ENCODE data around the gene GARIN5B.

Gene GARIN5B

DNA sequence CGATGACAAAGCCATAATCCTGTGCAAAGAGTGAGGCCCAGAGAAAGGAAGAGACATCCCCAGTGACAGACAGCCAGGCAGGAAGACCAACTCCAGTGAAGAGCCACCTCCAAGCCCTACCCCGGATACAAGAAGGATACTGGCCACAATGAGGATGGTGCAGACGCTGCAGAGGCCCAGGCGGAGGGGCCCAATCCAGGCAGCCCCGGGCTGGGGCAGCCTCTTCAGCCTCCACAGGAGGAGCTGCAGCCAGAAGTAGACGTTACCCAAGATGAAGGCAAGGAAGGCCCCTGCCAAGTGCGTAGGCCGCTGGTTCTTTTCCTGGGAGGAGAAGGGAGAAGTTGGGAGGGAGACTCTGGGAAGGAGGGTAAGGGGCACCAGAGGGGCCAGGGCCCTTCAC is 46.4 kb downstream of the GARIN5B start:
- no peak overlapping the region for H3K4me3 ChIP-seq (replicated peaks; ENCODE audit: low read depth, low read length)
- no peak for DNase-seq (ENCODE audit: low read depth)

DNA sequence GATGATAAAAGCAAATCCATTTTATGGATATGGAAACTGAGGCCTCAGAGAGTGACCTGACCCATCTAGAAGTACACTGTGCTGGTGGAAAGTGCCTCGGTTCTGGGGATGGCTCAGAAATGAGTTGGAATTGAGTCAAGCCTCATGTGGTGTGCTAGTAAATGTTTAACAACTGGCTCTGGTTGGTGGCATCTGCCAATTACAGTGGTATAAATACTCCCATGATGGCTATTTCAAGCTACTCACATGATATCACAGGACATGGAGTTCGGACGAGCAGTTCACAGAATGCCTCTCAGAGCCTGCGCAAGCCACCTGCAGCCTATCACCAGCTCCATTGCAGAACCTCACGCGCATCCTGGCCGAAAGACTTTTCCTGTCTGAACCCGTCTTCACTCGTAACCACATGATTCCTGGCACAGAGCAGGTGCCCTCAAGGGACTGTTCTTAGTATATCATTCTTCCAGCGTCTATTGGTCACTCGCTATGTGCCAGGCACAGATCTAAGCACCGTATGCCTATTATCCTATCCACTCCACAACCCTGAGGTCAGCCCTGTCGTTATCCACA is 47.0 kb downstream of the GARIN5B start:
- H3K4me3 ChIP-seq (replicated peaks; ENCODE audit: low read depth, low read length) = no peak overlapping the region
- no peak for DNase-seq (ENCODE audit: low read depth)
- TF ChIP-seq, protein P1, sequence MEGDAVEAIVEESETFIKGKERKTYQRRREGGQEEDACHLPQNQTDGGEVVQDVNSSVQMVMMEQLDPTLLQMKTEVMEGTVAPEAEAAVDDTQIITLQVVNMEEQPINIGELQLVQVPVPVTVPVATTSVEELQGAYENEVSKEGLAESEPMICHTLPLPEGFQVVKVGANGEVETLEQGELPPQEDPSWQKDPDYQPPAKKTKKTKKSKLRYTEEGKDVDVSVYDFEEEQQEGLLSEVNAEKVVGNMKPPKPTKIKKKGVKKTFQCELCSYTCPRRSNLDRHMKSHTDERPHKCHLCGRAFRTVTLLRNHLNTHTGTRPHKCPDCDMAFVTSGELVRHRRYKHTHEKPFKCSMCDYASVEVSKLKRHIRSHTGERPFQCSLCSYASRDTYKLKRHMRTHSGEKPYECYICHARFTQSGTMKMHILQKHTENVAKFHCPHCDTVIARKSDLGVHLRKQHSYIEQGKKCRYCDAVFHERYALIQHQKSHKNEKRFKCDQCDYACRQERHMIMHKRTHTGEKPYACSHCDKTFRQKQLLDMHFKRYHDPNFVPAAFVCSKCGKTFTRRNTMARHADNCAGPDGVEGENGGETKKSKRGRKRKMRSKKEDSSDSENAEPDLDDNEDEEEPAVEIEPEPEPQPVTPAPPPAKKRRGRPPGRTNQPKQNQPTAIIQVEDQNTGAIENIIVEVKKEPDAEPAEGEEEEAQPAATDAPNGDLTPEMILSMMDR (IDR thresholded peaks at IDR 0.05; ENCODE audit: low read length, missing control alignments) = no peak

More for the DNA sequence above, 46.4 kb downstream of the GARIN5B start:
- TF ChIP-seq, protein P1 (IDR thresholded peaks at IDR 0.05; ENCODE audit: low read length, missing control alignments) = no peak

DNA sequence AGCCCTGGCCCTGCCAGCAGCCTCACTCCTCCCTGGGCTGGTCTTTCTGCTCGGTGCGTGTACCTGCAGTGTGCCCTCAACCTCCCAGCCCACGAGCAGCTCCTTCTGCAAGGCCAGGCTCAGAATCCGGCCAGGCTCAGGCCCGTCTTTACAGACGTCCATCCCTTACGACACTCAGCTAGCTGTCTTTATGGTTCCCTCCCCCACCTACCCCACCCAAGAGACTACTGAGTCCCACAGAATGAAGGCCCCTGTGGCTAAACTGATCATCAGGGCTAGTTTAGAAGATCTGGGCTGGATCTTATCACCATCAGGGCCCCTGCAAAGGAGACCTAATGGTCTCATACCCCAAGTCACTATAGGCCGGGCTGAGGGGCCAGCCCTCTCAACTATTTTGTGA is 48.7 kb downstream of the GARIN5B start:
- H3K4me3 ChIP-seq (replicated peaks; ENCODE audit: low read depth, low read length) = no peak overlapping the region
- DNase-seq (ENCODE audit: low read depth) = no peak
- TF ChIP-seq, protein P1 (IDR thresholded peaks at IDR 0.05; ENCODE audit: low read length, missing control alignments) = no peak

DNA sequence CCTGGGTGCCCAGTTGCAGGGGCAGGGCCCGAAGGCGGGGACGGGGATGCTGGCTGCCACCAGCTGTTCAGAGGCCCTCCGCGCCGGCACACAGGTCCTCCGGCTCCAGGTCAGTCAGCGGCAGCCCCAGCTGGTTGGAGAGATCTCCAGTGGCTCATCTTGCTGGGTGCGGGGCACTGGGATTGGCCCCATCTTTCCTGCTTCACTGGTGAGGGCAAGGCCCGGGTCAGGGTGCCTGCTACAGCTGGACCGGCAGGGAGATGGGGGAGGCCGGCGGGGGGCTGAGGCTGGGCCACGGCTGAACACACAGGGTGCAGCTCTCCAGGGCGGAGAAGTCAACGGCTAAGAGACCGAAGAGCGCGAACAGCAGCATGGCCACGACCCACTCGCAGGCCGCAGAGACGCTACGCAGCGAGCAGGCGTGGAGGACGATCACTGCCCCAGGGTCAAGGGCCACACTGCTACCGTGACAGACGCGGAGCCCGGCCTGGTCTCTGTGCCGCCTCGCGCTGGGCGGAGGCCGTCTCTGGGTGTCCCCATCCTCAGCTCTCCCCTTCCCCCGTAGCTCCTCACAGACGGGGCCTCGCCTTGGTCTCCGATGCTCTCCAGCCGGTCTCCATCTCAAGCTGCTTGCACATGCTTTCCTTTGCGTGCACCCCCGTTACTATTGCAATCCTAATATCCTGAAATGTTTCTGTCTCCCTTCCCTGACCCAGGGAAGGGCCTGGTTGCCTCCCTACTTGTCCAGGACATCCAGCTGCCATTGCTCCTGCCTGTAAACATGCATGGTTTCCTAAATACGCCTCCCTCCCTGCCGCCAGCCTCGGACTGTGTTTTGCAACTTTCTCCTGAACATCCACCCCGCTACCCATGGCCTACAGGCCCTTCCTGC is 50.2 kb downstream of the GARIN5B start:
- no peak overlapping the region for H3K4me3 ChIP-seq (replicated peaks; ENCODE audit: low read depth, low read length)
- no peak for DNase-seq (ENCODE audit: low read depth)
- TF ChIP-seq, protein P1 (IDR thresholded peaks at IDR 0.05; ENCODE audit: low read length, missing control alignments) = no peak

DNA sequence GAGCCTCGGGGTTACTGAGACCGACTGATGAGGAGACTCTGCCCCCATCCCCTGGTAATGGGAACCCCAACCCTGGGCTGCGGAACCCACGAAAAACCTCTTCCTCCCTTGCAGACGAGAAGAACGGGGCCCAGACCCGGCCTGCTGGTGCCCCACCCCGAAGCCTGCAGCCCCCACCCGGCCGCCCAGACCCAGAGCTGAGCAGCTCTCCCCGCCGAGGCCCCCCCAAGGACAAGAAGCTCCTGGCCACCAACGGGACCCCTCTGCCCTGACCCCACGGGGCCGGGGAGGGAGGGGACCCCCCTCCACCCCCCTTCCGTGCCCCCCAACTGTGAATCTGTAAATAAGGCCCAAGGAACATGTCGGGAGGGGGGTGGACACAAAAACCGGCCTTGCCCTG is 51.3 kb downstream of the GARIN5B start:
- no peak for DNase-seq (ENCODE audit: low read depth)
- H3K4me3 ChIP-seq (replicated peaks; ENCODE audit: low read depth, low read length) = no peak overlapping the region
- TF ChIP-seq, protein P1 (IDR thresholded peaks at IDR 0.05; ENCODE audit: low read length, missing control alignments) = no peak

DNA sequence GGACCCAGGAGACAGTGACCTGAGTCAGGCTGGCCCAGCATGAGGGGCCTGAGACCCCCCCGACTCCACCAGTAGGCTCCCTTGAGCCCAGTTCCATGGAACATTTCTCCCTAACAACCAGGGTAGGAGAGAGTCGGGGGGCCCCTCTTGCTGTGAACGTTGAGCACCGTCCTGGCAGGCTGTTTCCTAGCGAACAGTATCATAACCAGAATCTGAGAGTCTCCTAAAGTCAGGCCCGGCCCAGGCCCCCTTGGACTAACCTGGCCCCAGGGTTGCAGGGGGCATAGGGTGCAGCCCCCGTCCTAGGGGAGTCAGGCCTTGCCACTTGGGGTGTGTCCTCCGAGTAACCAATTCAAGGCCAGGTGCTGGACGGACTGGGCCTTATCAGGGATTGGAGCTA is 51.7 kb downstream of the GARIN5B start:
- H3K4me3 ChIP-seq (replicated peaks; ENCODE audit: low read depth, low read length) = no peak overlapping the region
- TF ChIP-seq, protein P1 (IDR thresholded peaks at IDR 0.05; ENCODE audit: low read length, missing control alignments) = no peak
- no peak for DNase-seq (ENCODE audit: low read depth)
